HepG2 (cell line): ENCODE results near the gene MNDA. TPM values are rescaled to one million over a fixed set of nuclear protein-coding genes. Genes with fewer than 3 reads are reported as not detected.

Source experiments
- ATAC-seq: fragments of 200-7000 bp; cut with Tn5 transposase; 3 replicates; pipeline ENCODE4 v1.9.1; 2020; ENCODE audit warnings: mild to moderate bottlenecking, moderate library complexity
- BruUV-seq: library from RNA; stranded (reverse); fragments of 400-500 nt; replicated peaks from 2 replicates; lab custom pipeline; 2021; lab: Mats Ljungman, UMichigan
- CTCF ChIA-PET: fragments of 300-600 bp; formaldehyde crosslinking; extraction: SDS; loops from one replicate; lab custom pipeline; 2021; ENCODE audit warnings: low total read pairs, inconsistent platforms, low intra/inter-chr PET ratio; lab: Yijun Ruan, JAX
- POLR2A ChIA-PET: fragments of 350-600 bp; sonication (Branson Sonifier 250); formaldehyde crosslinking; loops from one replicate; lab custom pipeline; 2020; ENCODE audit warnings: antibody characterized with exemption, inconsistent platforms; lab: Yijun Ruan, JAX
- DNase-seq: peaks from one replicate; pipeline ENCODE4 v3.0.0-alpha.2; 2015; ENCODE audit warnings: low spot score
- FAIRE-seq: peaks from 3 replicates; lab custom pipeline; 2011; peaks lifted over from hg19 to GRCh38; lab: Jason Lieb, UNC
- H2AFZ ChIP-seq: one replicate; pipeline ENCODE4 v1.6.1; 2011; ENCODE audit warnings: low read length, inconsistent platforms
- H3K27ac ChIP-seq: fragments of 300-600 bp; 3 replicates; pipeline ENCODE4 v1.8.0; 2011; ENCODE audit warnings: mixed run types, mild to moderate bottlenecking, mixed read lengths, low read length, inconsistent platforms; ENCODE audit not compliant: insufficient read depth; ENCODE audit errors: extremely low read length
- H3K27me3 ChIP-seq, 2 experiments: fragments of 200-600 bp in 1 of 2; 2 replicates in 1 of 2; 3 replicates in 1 of 2; pipeline versions ENCODE4 v1.6.0 to v1.8.0; 2011; ENCODE audit warnings: low read length in 2 of 2, mild to moderate bottlenecking in 2 of 2, moderate library complexity in 2 of 2, inconsistent platforms in 1 of 2; ENCODE audit not compliant: insufficient read depth in 2 of 2, control insufficient read depth in 1 of 2
- H3K36me3 ChIP-seq, 2 experiments: fragments of 200-600 bp in 1 of 2; replicated peaks in 1 of 2; 2 replicates in 1 of 2; 3 replicates in 1 of 2; pipeline versions ENCODE4 v1.5.1 to v1.8.0; 2011; ENCODE audit warnings: low read length in 2 of 2, inconsistent platforms in 1 of 2; ENCODE audit not compliant: insufficient read depth in 2 of 2, control insufficient read depth in 1 of 2
- H3K4me1 ChIP-seq: 2 replicates; pipeline ENCODE4 v1.5.1; 2012; ENCODE audit warnings: low read length, inconsistent platforms; ENCODE audit not compliant: insufficient read depth
- H3K4me2 ChIP-seq: 2 replicates; pipeline ENCODE4 v1.6.0; 2011; ENCODE audit warnings: low read depth, low read length, inconsistent platforms
- H3K4me3 ChIP-seq, 3 experiments: fragments of 200-600 bp in 1 of 3; sonication (generic), shearing (Covaris generic) in 1 of 3; replicated peaks in 1 of 3; 2 replicates each; pipeline ENCODE4 v1.5.1; 2011 to 2016; ENCODE audit warnings: low read length in 3 of 3, inconsistent platforms in 2 of 3, low read depth in 2 of 3, mild to moderate bottlenecking in 2 of 3, control low read depth in 1 of 3, mixed read lengths in 1 of 3; ENCODE audit not compliant: insufficient read depth in 1 of 3
- H3K79me2 ChIP-seq: one replicate; pipeline ENCODE4 v1.6.1; 2011; ENCODE audit warnings: low read length, inconsistent platforms; ENCODE audit not compliant: insufficient read depth
- H3K9ac ChIP-seq: 2 replicates; pipeline ENCODE4 v1.6.0; 2011; ENCODE audit warnings: mild to moderate bottlenecking, low read depth, low read length, inconsistent platforms; ENCODE audit not compliant: insufficient read depth
- H3K9me3 ChIP-seq: 2 replicates; pipeline ENCODE4 v1.5.1; 2012; ENCODE audit warnings: mild to moderate bottlenecking, low read length
- H4K20me1 ChIP-seq: 2 replicates; pipeline ENCODE4 v1.6.0; 2011; ENCODE audit warnings: inconsistent platforms, mild to moderate bottlenecking, low read length, moderate library complexity; ENCODE audit not compliant: insufficient read depth
- ARHGAP35 ChIP-seq: sonication (generic); formaldehyde crosslinking; IDR thresholded peaks from 2 replicates; pipeline ENCODE4 v1.9.0; 2022; ENCODE audit warnings: mild to moderate bottlenecking, inconsistent platforms, moderate library complexity, missing genetic modification reagents, borderline replicate concordance
- CEBPG ChIP-seq: IDR thresholded peaks from 2 replicates; pipeline ENCODE4 v1.6.1; 2016
- HNRNPUL1 ChIP-seq: fragments of 200-400 bp; formaldehyde crosslinking; IDR thresholded peaks from 2 replicates; pipeline ENCODE4 v1.6.1; 2017; ENCODE audit warnings: low read depth, mild to moderate bottlenecking, low read length, moderate library complexity
- NFKBIZ ChIP-seq: IDR thresholded peaks from 2 replicates; pipeline ENCODE4 v1.6.1; 2018; ENCODE audit warnings: missing genetic modification reagents, missing compliant biosample characterization
- PRMT3 ChIP-seq: sonication (generic); formaldehyde crosslinking; IDR thresholded peaks from 2 replicates; pipeline ENCODE4 v1.8.1; 2022; ENCODE audit warnings: low read depth, mild to moderate bottlenecking, moderate library complexity, missing genetic modification reagents, borderline replicate concordance
- ZNF768 ChIP-seq: sonication (generic); formaldehyde crosslinking; IDR thresholded peaks from 2 replicates; pipeline ENCODE4 v1.4.0; 2020; ENCODE audit warnings: missing genetic modification reagents
- ZSCAN31 ChIP-seq: sonication (generic); formaldehyde crosslinking; IDR thresholded peaks from 2 replicates; pipeline ENCODE4 v1.5.0; 2020; ENCODE audit warnings: low read depth, mild to moderate bottlenecking, missing genetic modification reagents
- ZSCAN9 ChIP-seq: IDR thresholded peaks from 2 replicates; pipeline ENCODE4 v1.6.1; 2016; ENCODE audit warnings: borderline replicate concordance
- WGBS: methylation state at CpG from one replicate; pipeline ENCODE4 v1.1.6; 2017; ENCODE audit warnings: low lambda C conversion rate; 5-methylcytosine and 5-hydroxymethylcytosine counted together
- in situ Hi-C: cut with HindIII; loops from 2 replicates; pipeline ENCODE4 v1.10.0; 2017; ENCODE audit warnings: low pct_unique_long_range_greater_than_20kb; ENCODE audit not compliant: extremely low pct_ligation_motif_present
- intact Hi-C: fragments of 100-400 bp; cut with micrococcal nuclease; formaldehyde crosslinking; loops from one replicate; pipeline ENCODE4 v1.10.0; 2022; ENCODE audit not compliant: unreplicated experiment
- polyA plus RNA-seq, 8 experiments: library from polyadenylated mRNA; depleted of rRNA in 3 of 8; stranded (reverse) in 7 of 8; unstranded in 1 of 8; fragments of >200 nt; fragmentation: Illumina TruSeq in 4 of 8; extraction: Trizol in 4 of 8; gene quantifications; 2 replicates each; pipeline versions ENCODE4 v1.2.1 to v1.2.3, GENCODE V29; 2011 to 2016; ENCODE audit warnings: low read depth in 4 of 8, missing spikeins in 1 of 8, mixed read lengths in 1 of 8; ENCODE audit not compliant: insufficient read depth in 1 of 8
- small RNA-seq, 3 experiments: library from RNA; depleted of rRNA; stranded (forward); fragments of <200 nt; gene quantifications; one replicate each; pipeline ENCODE3, GENCODE V24; 2012; ENCODE audit warnings: low read depth in 2 of 3, low replicate concordance in 1 of 3; ENCODE audit not compliant: insufficient read length in 3 of 3, insufficient read depth in 2 of 3
- total RNA-seq, 5 experiments: library from RNA; depleted of rRNA; stranded (reverse); fragments of >200 nt; fragmentation: Illumina TruSeq; extraction: Trizol; gene quantifications; 2 replicates each; pipeline ENCODE4 v1.2.3, GENCODE V29; 2016; ENCODE audit warnings: low read depth in 1 of 5

The MNDA gene
- total and polyA plus RNA-seq, 2 of the 13 experiments (the other 11 are each of a cell fraction or from before 2014, with no cell fraction given) = not detected

DNA sequence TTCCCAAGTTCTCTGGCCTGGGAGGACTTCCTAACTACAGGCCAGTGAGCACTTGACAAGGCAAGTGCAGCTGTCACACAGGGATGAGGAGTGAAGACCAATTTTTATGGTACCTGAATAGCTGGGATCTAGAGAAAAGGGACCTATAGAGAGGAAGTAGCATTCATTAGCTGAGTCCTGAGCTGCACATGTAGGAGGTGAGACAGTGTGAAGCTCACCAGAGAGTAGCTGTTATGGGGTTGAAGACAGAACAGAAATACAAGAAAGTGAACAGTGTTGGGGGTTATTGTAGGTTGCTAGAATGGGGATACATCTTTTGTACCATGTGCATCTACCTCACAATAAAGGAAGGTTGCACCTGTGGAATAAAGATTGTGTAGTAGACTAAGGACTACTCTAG lies 62.5 kb downstream of the MNDA start (continued):
- no peak for TF ChIP-seq ZSCAN31
- TF ChIP-seq ARHGAP35 = no peak

GRCh38 chr1:158898722-158899121 lies 67.6 kb downstream of the MNDA start:
- no peak overlapping the region for H3K4me3 ChIP-seq
- no CpG with 5 or more reads among the region's 2 CpGs for WGBS
- no peak overlapping the region for H3K4me2 ChIP-seq
- H3K9ac ChIP-seq = no peak overlapping the region
- H3K4me1 ChIP-seq = no peaks in the 10 kb centered on the region
- no peak for TF ChIP-seq ZNF768 (CRISPR knock-in tag)
- TF ChIP-seq NFKBIZ (CRISPR knock-in tag) = no peak
- TF ChIP-seq CEBPG (CRISPR knock-in tag) = no peak
- TF ChIP-seq ZSCAN9 = no peak
- no peak for TF ChIP-seq HNRNPUL1
- TF ChIP-seq PRMT3 = no peak
- TF ChIP-seq, all 625 proteins: peak for 0
- Histone ChIP-seq H3K27ac (no peak overlapping the region), H3K79me2 (no peaks in the 10 kb centered on the region), H3K36me3 (no peaks in the 10 kb centered on the region), H4K20me1 (no peaks in the 10 kb centered on the region), H3K27me3 (no peaks in the 10 kb centered on the region; a peak in 1 of 5 replicates), H2AFZ (no peak overlapping the region), H3K9me3 (peaks cover 22% of the 10 kb centered on the region)
- ChIA-PET POLR2A (no interaction called here), CTCF (no interaction called here)
- in situ Hi-C loops (no loop called here), intact Hi-C loops (no loop called here)
- ATAC-seq = no peak
- DNase-seq = no peak
- no peak for FAIRE-seq
- BruUV-seq = no TSS peak

Small RNAs within 50 kb of the gene (small RNA-seq; reads per million reads assigned to genes)
- 0 reads per million in 3 experiments for gene OR2AQ1P

Other genes starting within 250 kb of the MNDA start
- gene OR10Z1, start 226.1 kb upstream of the MNDA start, total RNA-seq (2016; rRNA removed; fragmentation: Illumina TruSeq; extraction: Trizol) = not detected in 2 replicates
- not detected in 2 replicates for gene OR10Z1, start 226.1 kb upstream of the MNDA start, polyA plus RNA-seq (2011; rRNA removed)
- gene SPTA1, start 144.6 kb upstream of the MNDA start, total RNA-seq (2016; rRNA removed; fragmentation: Illumina TruSeq; extraction: Trizol) = not detected in 2 replicates
- not detected in 2 replicates for gene SPTA1, start 144.6 kb upstream of the MNDA start, polyA plus RNA-seq (2011; rRNA removed)
- not detected in 2 replicates for gene OR6K2, start 130.7 kb upstream of the MNDA start, total RNA-seq (2016; rRNA removed; fragmentation: Illumina TruSeq; extraction: Trizol)
- gene OR6K2, start 130.7 kb upstream of the MNDA start, polyA plus RNA-seq (2011; rRNA removed) = not detected in 2 replicates
- gene OR6K3, start 110.6 kb upstream of the MNDA start, total RNA-seq (2016; rRNA removed; fragmentation: Illumina TruSeq; extraction: Trizol) = not detected in 2 replicates
- gene OR6K3, start 110.6 kb upstream of the MNDA start, polyA plus RNA-seq (2011; rRNA removed) = not detected in 2 replicates
- gene OR6K6, start 76.6 kb upstream of the MNDA start, total RNA-seq (2016; rRNA removed; fragmentation: Illumina TruSeq; extraction: Trizol) = not detected in 2 replicates
- not detected in 2 replicates for gene OR6K6, start 76.6 kb upstream of the MNDA start, polyA plus RNA-seq (2011; rRNA removed)
- not detected in 2 replicates for gene OR6N1, start 59.2 kb upstream of the MNDA start, total RNA-seq (2016; rRNA removed; fragmentation: Illumina TruSeq; extraction: Trizol)
- gene OR6N1, start 59.2 kb upstream of the MNDA start, polyA plus RNA-seq (2011; rRNA removed) = not detected in 2 replicates
- not detected in 2 replicates for gene OR6N2, start 50.1 kb upstream of the MNDA start, total RNA-seq (2016; rRNA removed; fragmentation: Illumina TruSeq; extraction: Trizol)
- gene OR6N2, start 50.1 kb upstream of the MNDA start, polyA plus RNA-seq (2011; rRNA removed) = not detected in 2 replicates
- gene PYHIN1, start 100.2 kb downstream of the MNDA start, total RNA-seq (2016; rRNA removed; fragmentation: Illumina TruSeq; extraction: Trizol) = not detected in 2 replicates
- gene PYHIN1, start 100.2 kb downstream of the MNDA start, polyA plus RNA-seq (2011; rRNA removed) = not detected in 2 replicates
- not detected in 2 replicates for gene IFI16, start 178.6 kb downstream of the MNDA start, total RNA-seq (2016; rRNA removed; fragmentation: Illumina TruSeq; extraction: Trizol)
- gene IFI16, start 178.6 kb downstream of the MNDA start, polyA plus RNA-seq (2011; rRNA removed) = 0.04 TPM in 1 of 2 replicates, not detected in the other
- gene AIM2, start 245.4 kb downstream of the MNDA start, total RNA-seq (2016; rRNA removed; fragmentation: Illumina TruSeq; extraction: Trizol) = not detected in 2 replicates
- not detected in 2 replicates for gene AIM2, start 245.4 kb downstream of the MNDA start, polyA plus RNA-seq (2011; rRNA removed)